ENCODE data around the gene CCBE1.
"Not testable (repeated sequence)": the region's sequence is repeated elsewhere in the genome, so short reads cannot be mapped to it uniquely, and the experiment has no call there.

CCBE1 gene

GRCh38 chr18:59657012-59657411 lies 40.2 kb downstream of the CCBE1 start:
- WGBS, 2 experiments (ENCODE audit: insufficient coverage in 2 of 2) = 93 to 100% methylated on average over 3 of the region's 5 CpGs
- Histone ChIP-seq H3K4me1 (ENCODE audit: control insufficient read depth, insufficient read depth, low read length, poor library complexity, severe bottlenecking) (no peaks in the 10 kb centered on the region), H3K4me3 (ENCODE audit: extremely low read depth, insufficient read depth, low read length, poor library complexity, severe bottlenecking) (no peak overlapping the region), H3K27ac (ENCODE audit: low read depth, low read length, severe bottlenecking) (no peak overlapping the region), H3K9me3 (ENCODE audit: control insufficient read depth, low read length) (no peaks in the 10 kb centered on the region), H3K36me3 (ENCODE audit: control insufficient read depth, insufficient read depth, low read length) (no peaks in the 10 kb centered on the region)

GRCh38 chr18:59656373-59656887 lies 40.8 kb downstream of the CCBE1 start:
- Histone ChIP-seq H3K4me1 (ENCODE audit: control insufficient read depth, insufficient read depth, low read length, poor library complexity, severe bottlenecking) (no peaks in the 10 kb centered on the region), H3K9me3 (ENCODE audit: control insufficient read depth, low read length) (no peaks in the 10 kb centered on the region)

GRCh38 chr18:59655676-59656075 lies 41.5 kb downstream of the CCBE1 start:
- H3K36me3 ChIP-seq (ENCODE audit: control insufficient read depth, insufficient read depth, low read length) = no peaks in the 10 kb centered on the region
- WGBS, 2 experiments (ENCODE audit: insufficient coverage in 2 of 2) = 88 to 91% methylated on average over 1 to 2 of the region's 2 CpGs
- no peaks in the 10 kb centered on the region for H3K9me3 ChIP-seq (ENCODE audit: control insufficient read depth, low read length)
- no peaks in the 10 kb centered on the region for H3K4me1 ChIP-seq (ENCODE audit: control insufficient read depth, insufficient read depth, low read length, poor library complexity, severe bottlenecking)
- no peak overlapping the region for H3K27ac ChIP-seq (ENCODE audit: low read depth, low read length, severe bottlenecking)
- H3K4me3 ChIP-seq (ENCODE audit: extremely low read depth, insufficient read depth, low read length, poor library complexity, severe bottlenecking) = no peak overlapping the region

More at GRCh38 chr18:59656373-59656887, 40.8 kb downstream of the CCBE1 start:
- H3K36me3 ChIP-seq (ENCODE audit: control insufficient read depth, insufficient read depth, low read length) = no peaks in the 10 kb centered on the region
- no peak overlapping the region for H3K4me3 ChIP-seq (ENCODE audit: extremely low read depth, insufficient read depth, low read length, poor library complexity, severe bottlenecking)
- H3K27ac ChIP-seq (ENCODE audit: low read depth, low read length, severe bottlenecking) = no peak overlapping the region
- WGBS, 2 experiments (ENCODE audit: insufficient coverage in 2 of 2) = 88 to 96% methylated on average over 4 to 5 of the region's 6 CpGs

GRCh38 chr18:59651071-59651470 lies 46.2 kb downstream of the CCBE1 start:
- H3K36me3 ChIP-seq (ENCODE audit: control insufficient read depth, insufficient read depth, low read length) = no peaks in the 10 kb centered on the region
- no peaks in the 10 kb centered on the region for H3K9me3 ChIP-seq (ENCODE audit: control insufficient read depth, low read length)
- H3K4me3 ChIP-seq (ENCODE audit: extremely low read depth, insufficient read depth, low read length, poor library complexity, severe bottlenecking) = no peak overlapping the region
- H3K27ac ChIP-seq (ENCODE audit: low read depth, low read length, severe bottlenecking) = no peak overlapping the region
- no peaks in the 10 kb centered on the region for H3K4me1 ChIP-seq (ENCODE audit: control insufficient read depth, insufficient read depth, low read length, poor library complexity, severe bottlenecking)
- 90 to 100% methylated on average over 4 of the region's 5 CpGs for WGBS, 2 experiments (ENCODE audit: insufficient coverage in 2 of 2)

- Histone ChIP-seq H3K9me3 (ENCODE audit: control insufficient read depth, low read length) (no peaks in the 10 kb centered on the region), H3K36me3 (ENCODE audit: control insufficient read depth, insufficient read depth, low read length) (no peaks in the 10 kb centered on the region), H3K4me1 (ENCODE audit: control insufficient read depth, insufficient read depth, low read length, poor library complexity, severe bottlenecking) (no peaks in the 10 kb centered on the region), H3K27ac (ENCODE audit: low read depth, low read length, severe bottlenecking) (no peak overlapping the region), H3K4me3 (ENCODE audit: extremely low read depth, insufficient read depth, low read length, poor library complexity, severe bottlenecking) (no peak overlapping the region)
- WGBS, 2 experiments (ENCODE audit: insufficient coverage in 2 of 2) = 88 to 100% methylated on average over 8 to 9 of the region's 11 CpGs
Observed at GRCh38 chr18:59650266-59650820, 46.9 kb downstream of the CCBE1 start.

GRCh38 chr18:59649591-59649990 lies 47.6 kb downstream of the CCBE1 start:
- H3K36me3 ChIP-seq (ENCODE audit: control insufficient read depth, insufficient read depth, low read length) = no peaks in the 10 kb centered on the region
- H3K9me3 ChIP-seq (ENCODE audit: control insufficient read depth, low read length) = no peaks in the 10 kb centered on the region
- H3K27ac ChIP-seq (ENCODE audit: low read depth, low read length, severe bottlenecking) = no peak overlapping the region
- no peak overlapping the region for H3K4me3 ChIP-seq (ENCODE audit: extremely low read depth, insufficient read depth, low read length, poor library complexity, severe bottlenecking)
- no peaks in the 10 kb centered on the region for H3K4me1 ChIP-seq (ENCODE audit: control insufficient read depth, insufficient read depth, low read length, poor library complexity, severe bottlenecking)
- 88 to 100% methylated on average over 1 of the region's 1 CpG for WGBS, 2 experiments (ENCODE audit: insufficient coverage in 2 of 2)

GRCh38 chr18:59648469-59648868 lies 48.8 kb downstream of the CCBE1 start:
- not testable (repeated sequence) for H3K4me3 ChIP-seq (ENCODE audit: extremely low read depth, insufficient read depth, low read length, poor library complexity, severe bottlenecking); H3K27ac ChIP-seq (ENCODE audit: low read depth, low read length, severe bottlenecking); H3K4me1 ChIP-seq (ENCODE audit: control insufficient read depth, insufficient read depth, low read length, poor library complexity, severe bottlenecking); H3K36me3 ChIP-seq (ENCODE audit: control insufficient read depth, insufficient read depth, low read length); H3K9me3 ChIP-seq (ENCODE audit: control insufficient read depth, low read length)
- 86 to 97% methylated on average over 4 to 8 of the region's 10 CpGs for WGBS, 2 experiments (ENCODE audit: insufficient coverage in 2 of 2)

- H3K36me3 ChIP-seq (ENCODE audit: control insufficient read depth, insufficient read depth, low read length) = no peaks in the 10 kb centered on the region
- WGBS, 2 experiments (ENCODE audit: insufficient coverage in 2 of 2) = no CpG with 5 or more reads among the region's 2 CpGs
- no peaks in the 10 kb centered on the region for H3K4me1 ChIP-seq (ENCODE audit: control insufficient read depth, insufficient read depth, low read length, poor library complexity, severe bottlenecking)
- H3K4me3 ChIP-seq (ENCODE audit: extremely low read depth, insufficient read depth, low read length, poor library complexity, severe bottlenecking) = no peak overlapping the region
- H3K27ac ChIP-seq (ENCODE audit: low read depth, low read length, severe bottlenecking) = no peak overlapping the region
- no peaks in the 10 kb centered on the region for H3K9me3 ChIP-seq (ENCODE audit: control insufficient read depth, low read length)
Observed at GRCh38 chr18:59646963-59647307, 50.3 kb downstream of the CCBE1 start.

- H3K4me3 ChIP-seq (ENCODE audit: extremely low read depth, insufficient read depth, low read length, poor library complexity, severe bottlenecking) = no peak overlapping the region
- H3K9me3 ChIP-seq (ENCODE audit: control insufficient read depth, low read length) = no peaks in the 10 kb centered on the region
- no peaks in the 10 kb centered on the region for H3K36me3 ChIP-seq (ENCODE audit: control insufficient read depth, insufficient read depth, low read length)
- 85 to 97% methylated on average over 8 to 10 of the region's 11 CpGs for WGBS, 2 experiments (ENCODE audit: insufficient coverage in 2 of 2)
- H3K27ac ChIP-seq (ENCODE audit: low read depth, low read length, severe bottlenecking) = no peak overlapping the region
- no peaks in the 10 kb centered on the region for H3K4me1 ChIP-seq (ENCODE audit: control insufficient read depth, insufficient read depth, low read length, poor library complexity, severe bottlenecking)
Observed at GRCh38 chr18:59646228-59646962, 50.8 kb downstream of the CCBE1 start.

- 93% methylated on average over 2 to 3 of the region's 6 CpGs for WGBS, 2 experiments (ENCODE audit: insufficient coverage in 2 of 2)
- no peaks in the 10 kb centered on the region for H3K36me3 ChIP-seq (ENCODE audit: control insufficient read depth, insufficient read depth, low read length)
Observed at GRCh38 chr18:59643740-59644139, 53.5 kb downstream of the CCBE1 start.

GRCh38 chr18:59640721-59641120 lies 56.5 kb downstream of the CCBE1 start:
- no peaks in the 10 kb centered on the region for H3K4me1 ChIP-seq (ENCODE audit: control insufficient read depth, insufficient read depth, low read length, poor library complexity, severe bottlenecking)
- WGBS, 2 experiments (ENCODE audit: insufficient coverage in 2 of 2) = 80 to 95% methylated on average over 1 to 3 of the region's 3 CpGs
- H3K4me3 ChIP-seq (ENCODE audit: extremely low read depth, insufficient read depth, low read length, poor library complexity, severe bottlenecking) = no peak overlapping the region

More at GRCh38 chr18:59643740-59644139, 53.5 kb downstream of the CCBE1 start:
- Histone ChIP-seq H3K4me3 (ENCODE audit: extremely low read depth, insufficient read depth, low read length, poor library complexity, severe bottlenecking) (no peak overlapping the region), H3K4me1 (ENCODE audit: control insufficient read depth, insufficient read depth, low read length, poor library complexity, severe bottlenecking) (no peaks in the 10 kb centered on the region), H3K27ac (ENCODE audit: low read depth, low read length, severe bottlenecking) (no peak overlapping the region), H3K9me3 (ENCODE audit: control insufficient read depth, low read length) (no peaks in the 10 kb centered on the region)

More at GRCh38 chr18:59640721-59641120, 56.5 kb downstream of the CCBE1 start:
- no peaks in the 10 kb centered on the region for H3K9me3 ChIP-seq (ENCODE audit: control insufficient read depth, low read length)
- no peak overlapping the region for H3K27ac ChIP-seq (ENCODE audit: low read depth, low read length, severe bottlenecking)
- no peaks in the 10 kb centered on the region for H3K36me3 ChIP-seq (ENCODE audit: control insufficient read depth, insufficient read depth, low read length)

Measured in mesodermal cell (in vitro differentiated cells).